Nucleus accumbens (tissue), 56 donors: ENCODE results near the gene OR4F17.
"Not testable (repeated sequence)": the region's sequence is repeated elsewhere in the genome, so short reads cannot be mapped to it uniquely, and the experiment has no call there.

ENCODE experiments used
- DNase-seq, 56 donors: peaks; one replicate each; lab custom pipeline; 2025; lab: John Stamatoyannopoulos, UW

OR4F17 gene

GRCh38 chr19:106804-107203, at the start of gene OR4F17:
TSS of gene OR4F17 (plus strand) at chr19:107104. CDS start at chr19:110679, 3,575 bp downstream.
- not testable (repeated sequence) for DNase-seq

GRCh38 chr19:70793-71192, 36.1 kb upstream of the OR4F17 start:
- not testable (repeated sequence) for DNase-seq

- DNase-seq: not testable (repeated sequence)
These were observed 24.0 kb upstream of the OR4F17 start for GRCh38 chr19:82864-83263.

- not testable (repeated sequence) for DNase-seq
These were observed 23.3 kb upstream of the OR4F17 start for GRCh38 chr19:83626-84025.

GRCh38 chr19:90678-91077, 16.2 kb upstream of the OR4F17 start:
- DNase-seq: not testable (repeated sequence)

GRCh38 chr19:94794-95193, 12.1 kb upstream of the OR4F17 start:
- DNase-seq: not testable (repeated sequence)

- not testable (repeated sequence) for DNase-seq
These were observed 9.3 kb upstream of the OR4F17 start for GRCh38 chr19:97647-98046.

- DNase-seq: not testable (repeated sequence)
These were observed 13.7 kb downstream of the OR4F17 start for GRCh38 chr19:120443-121140.
